ENCODE data around the gene SYTL1. TPM values are rescaled to one million over a fixed set of nuclear protein-coding genes. Genes with fewer than 3 reads are reported as not detected.

SYTL1 gene
- total and polyA plus RNA-seq, 9 of the 15 experiments (the other 6 are each of a cell fraction or from before 2014, with no cell fraction given), result 0.04 to 9.3 (median 1.7) TPM

- peak overlapping the region; percentile 61; the same call in 1 of the 2 replicates for H3K4me2 ChIP-seq (ENCODE audit: insufficient read depth, low read length)
- H3K9ac ChIP-seq (ENCODE audit: insufficient read depth in 1 of 2, low read depth in 2 of 2, low read length in 2 of 2), result peak overlapping the region in 1 of 2 experiments; percentile 90; a peak in 2 of 4 replicates
- TF ChIP-seq ZNF79 (CRISPR knock-in tag; IDR thresholded peaks at IDR 0.05; ENCODE audit: low read depth) (no peak), MYBL2 (IDR thresholded peaks at IDR 0.05; ENCODE audit: low read depth) (no peak), MYBL2 (CRISPR knock-in tag; IDR thresholded peaks at IDR 0.05; ENCODE audit: borderline replicate concordance) (no peak), KHSRP (IDR thresholded peaks at IDR 0.05) (no peak), EGR1 (conservative IDR thresholded peaks at IDR 0.05) (0 out of 2 replicates have a peak, but pooled peaks have one; percentile 2), ZNF398 (CRISPR knock-in tag; IDR thresholded peaks at IDR 0.05) (no peak), E4F1 (CRISPR knock-in tag; IDR thresholded peaks at IDR 0.05; ENCODE audit: borderline replicate concordance) (no peak), MBD1 (CRISPR knock-in tag; IDR thresholded peaks at IDR 0.05) (no peak), TGIF2 (CRISPR knock-in tag; IDR thresholded peaks at IDR 0.05) (no peak; the same call in 1 of the 2 replicates), TRIM25 (IDR thresholded peaks at IDR 0.05; ENCODE audit: borderline replicate concordance) (no peak), ZNF282 (CRISPR knock-in tag; IDR thresholded peaks at IDR 0.05) (no peak), POLR2G (IDR thresholded peaks at IDR 0.05; ENCODE audit: low read depth, low read length) (peak; percentile 15; the same call in 1 of the 2 replicates)
Measured at GRCh38 chr1:27349784-27350662, 8.2 kb downstream of the SYTL1 start.

More at GRCh38 chr1:27349784-27350662, 8.2 kb downstream of the SYTL1 start:
- no peak overlapping the region for H3K27ac ChIP-seq (ENCODE audit: extremely low read depth, low read depth, low read length)
- intact Hi-C loops (cut with micrococcal nuclease), result no loop called here
- peak; percentile 6 for FAIRE-seq
- no peaks in the 10 kb centered on the region for H3K9me3 ChIP-seq (replicated peaks; ENCODE audit: control insufficient read depth, insufficient read depth, low read depth, low read length)
- in situ Hi-C loops (cut with MboI), result no loop called here
- no peak overlapping the region for H3K4me3 ChIP-seq
- 82% methylated on average over 47 of the region's 84 CpGs for WGBS (ENCODE audit: insufficient coverage, low coverage, missing lambda C conversion rate)
- H3K79me2 ChIP-seq (ENCODE audit: control insufficient read depth, insufficient read depth, low read length), result no peaks in the 10 kb centered on the region
- ChIA-PET CTCF (ENCODE audit: low intra/inter-chr PET ratio) (no interaction called here), POLR2A (interaction anchor here (0.9 to 4.4 kb wide), 9 partner anchors 8 to 23 kb away, joined by 3 to 19 read pairs (median 8); partner anchors contain the start of genes MAP3K6 and SYTL1)
- no TSS peak for BruUV-seq (replicated peaks)
- no peak for DNase-seq (ENCODE audit: extremely low read depth in 1 of 4, low spot score in 3 of 4)
- H4K20me1 ChIP-seq (replicated peaks; ENCODE audit: control insufficient read depth, insufficient read depth, low read length), result no peaks in the 10 kb centered on the region
- peak; percentile 10 for ATAC-seq
- H2AFZ ChIP-seq (ENCODE audit: low read depth, low read length), result peak overlapping the region; percentile 96
- H3K36me3 ChIP-seq (ENCODE audit: control insufficient read depth, insufficient read depth, low read length), result no peaks in the 10 kb centered on the region
- H3K9me1 ChIP-seq (ENCODE audit: control insufficient read depth, insufficient read depth, low read length), result no peaks in the 10 kb centered on the region
- H3K27me3 ChIP-seq (ENCODE audit: control insufficient read depth in 2 of 2, insufficient read depth in 2 of 2, low read length in 2 of 2), result no peaks in the 10 kb centered on the region
- H3K4me1 ChIP-seq (replicated peaks in 1 of 2; ENCODE audit: control insufficient read depth in 2 of 2, insufficient read depth in 2 of 2, low read length in 2 of 2), result peaks cover 15 to 52% of the 10 kb centered on the region in 2 experiments; a peak in 4 of 5 replicates

Measured in K562 (cell line).